ENCODE measurements around the gene KRT27.
"Not testable (repeated sequence)": the region's sequence is repeated elsewhere in the genome, so short reads cannot be mapped to it uniquely, and the experiment has no call there.

KRT27 gene

DNA sequence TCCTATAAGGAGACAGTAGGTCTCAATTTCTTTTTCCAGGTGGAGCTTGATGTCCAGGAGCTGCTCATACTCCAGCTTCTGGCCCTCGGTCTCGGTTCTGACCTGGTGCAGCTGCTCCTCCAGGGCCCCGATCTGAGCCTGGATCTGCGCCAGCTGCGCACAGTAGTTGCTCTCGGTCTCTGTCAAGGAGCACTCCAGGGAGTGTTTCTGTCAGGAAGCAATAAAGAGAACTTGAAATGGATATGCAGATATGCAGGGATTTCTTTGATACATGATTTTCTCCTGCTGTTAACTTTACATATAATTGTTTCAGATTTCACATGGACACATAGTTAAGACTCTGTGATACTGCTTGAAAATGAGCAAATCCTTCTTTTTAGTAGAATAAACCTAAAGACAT lies 32.0 kb downstream of the KRT27 start:
- DNase-seq = no peak

- not testable (repeated sequence) for DNase-seq
Observed at GRCh38 chr17:40748666-40749065, 33.7 kb downstream of the KRT27 start.

DNA sequence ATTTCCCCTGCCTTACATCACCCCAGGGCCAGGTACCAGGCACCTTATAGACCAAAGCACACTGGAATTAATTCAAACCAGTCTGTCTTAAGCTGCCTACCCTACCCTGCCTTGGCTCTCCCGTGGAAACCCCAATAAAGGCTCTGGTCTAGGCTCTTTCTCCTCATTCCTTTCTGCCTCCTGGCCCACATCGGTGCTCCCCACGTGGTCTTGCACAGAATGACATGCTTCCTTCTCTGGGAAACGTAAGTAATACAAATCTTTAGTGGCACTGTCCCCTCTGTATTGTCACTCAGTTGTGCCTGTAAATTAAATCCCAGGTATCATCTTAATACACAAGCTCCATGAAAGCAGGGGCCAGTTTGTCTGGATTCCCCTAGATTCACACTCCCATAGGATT lies 43.8 kb downstream of the KRT27 start:
- no peak for DNase-seq

GRCh38 chr17:40735016-40735415 lies 47.3 kb downstream of the KRT27 start:
- DNase-seq = no peak

GRCh38 chr17:40734018-40734417 lies 48.3 kb downstream of the KRT27 start:
- no peak for DNase-seq

DNA sequence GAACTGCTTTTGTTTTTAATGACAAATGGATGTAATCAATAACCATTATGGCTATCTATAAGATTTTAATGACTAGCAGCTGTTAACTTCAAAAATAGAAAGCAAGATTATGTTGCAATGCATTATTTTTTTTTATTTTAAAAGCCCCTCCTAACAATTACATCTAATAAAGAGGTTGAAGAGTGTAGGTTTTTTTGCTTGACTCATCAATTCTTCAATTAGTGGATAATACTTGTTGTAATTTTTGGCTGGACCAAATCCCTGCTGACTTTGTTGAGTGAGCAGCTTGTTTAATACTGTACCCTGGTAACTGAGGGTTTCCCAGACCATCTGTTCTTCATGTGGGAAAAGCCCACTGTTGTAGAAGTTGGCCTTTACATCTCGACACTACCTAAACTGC lies 51.4 kb downstream of the KRT27 start:
- DNase-seq = no peak

GRCh38 chr17:40727447-40728231 lies 54.7 kb downstream of the KRT27 start:
- no peak for DNase-seq

DNA sequence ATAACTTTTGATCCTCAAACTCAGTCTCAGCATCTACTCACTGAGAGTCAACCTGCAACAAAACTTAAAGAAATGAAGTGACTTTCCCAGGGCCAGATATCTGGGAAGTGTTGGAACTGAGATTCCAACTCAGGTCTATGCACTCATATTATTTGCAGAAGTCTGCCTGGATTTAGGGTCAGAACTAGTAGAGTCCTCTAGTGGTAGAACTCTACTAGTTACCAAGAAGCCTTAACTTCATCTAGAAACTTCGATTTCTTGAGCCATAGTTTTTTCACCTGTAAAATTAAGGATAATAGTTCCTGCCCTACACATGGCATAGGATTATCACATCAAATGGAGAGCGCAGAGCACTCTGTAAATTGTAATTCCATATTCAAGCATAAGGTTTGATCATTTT lies 55.4 kb downstream of the KRT27 start:
- DNase-seq = no peak
